Tibial nerve (tissue), 3 donors: Measurements from ENCODE around the gene KRTAP5-11.
"Not testable (repeated sequence)": the region's sequence is repeated elsewhere in the genome, so short reads cannot be mapped to it uniquely, and the experiment has no call there.

Experiments
- POLR2A ChIP-seq, 2 donors: fragments of 450-650 bp; IDR thresholded peaks; one replicate each; pipeline ENCODE4 v1.6.1; 2017; ENCODE audit warnings: antibody characterized with exemption in 2 of 2, mild to moderate bottlenecking in 2 of 2, moderate library complexity in 2 of 2
- TF ChIP-seq, protein P1 (sequence below), 5 experiments: fragments of 200-600 bp in 3 of 5; fragments of 450-650 bp in 2 of 5; sonication (generic) in 3 of 5; IDR thresholded peaks; one replicate each; pipeline ENCODE4 v1.5.1; 2016 to 2019; ENCODE audit warnings: antibody characterized with exemption in 5 of 5, mild to moderate bottlenecking in 3 of 5, moderate library complexity in 2 of 5

DNA sequence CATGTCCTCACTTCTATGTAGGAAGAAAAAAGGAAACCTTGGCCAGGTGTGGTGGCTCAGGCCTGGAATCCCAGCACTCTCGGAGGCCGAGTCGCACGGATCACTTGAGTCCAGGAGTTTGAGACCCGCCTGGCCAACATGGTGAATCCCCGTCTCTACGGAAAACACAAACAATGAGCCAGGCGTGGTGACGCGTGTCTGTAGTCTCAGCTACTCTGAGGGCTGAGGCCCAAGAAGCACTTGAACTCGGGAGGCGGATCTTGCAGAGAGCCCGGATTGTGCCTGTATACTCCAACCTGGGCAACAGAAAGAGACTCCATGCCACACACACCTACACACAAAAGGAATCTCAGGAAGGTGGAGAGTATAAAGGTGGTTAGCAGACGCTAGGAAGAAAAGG is 39.9 kb upstream of the KRTAP5-11 start:
- TF ChIP-seq, protein P1, sequence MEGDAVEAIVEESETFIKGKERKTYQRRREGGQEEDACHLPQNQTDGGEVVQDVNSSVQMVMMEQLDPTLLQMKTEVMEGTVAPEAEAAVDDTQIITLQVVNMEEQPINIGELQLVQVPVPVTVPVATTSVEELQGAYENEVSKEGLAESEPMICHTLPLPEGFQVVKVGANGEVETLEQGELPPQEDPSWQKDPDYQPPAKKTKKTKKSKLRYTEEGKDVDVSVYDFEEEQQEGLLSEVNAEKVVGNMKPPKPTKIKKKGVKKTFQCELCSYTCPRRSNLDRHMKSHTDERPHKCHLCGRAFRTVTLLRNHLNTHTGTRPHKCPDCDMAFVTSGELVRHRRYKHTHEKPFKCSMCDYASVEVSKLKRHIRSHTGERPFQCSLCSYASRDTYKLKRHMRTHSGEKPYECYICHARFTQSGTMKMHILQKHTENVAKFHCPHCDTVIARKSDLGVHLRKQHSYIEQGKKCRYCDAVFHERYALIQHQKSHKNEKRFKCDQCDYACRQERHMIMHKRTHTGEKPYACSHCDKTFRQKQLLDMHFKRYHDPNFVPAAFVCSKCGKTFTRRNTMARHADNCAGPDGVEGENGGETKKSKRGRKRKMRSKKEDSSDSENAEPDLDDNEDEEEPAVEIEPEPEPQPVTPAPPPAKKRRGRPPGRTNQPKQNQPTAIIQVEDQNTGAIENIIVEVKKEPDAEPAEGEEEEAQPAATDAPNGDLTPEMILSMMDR (IDR thresholded peaks at IDR 0.05) = not testable (repeated sequence)
- not testable (repeated sequence) for TF ChIP-seq POLR2A (IDR thresholded peaks at IDR 0.05)
